Ishikawa (cell line): ENCODE results near the gene CRABP1.

ENCODE experiments used
- CEBPB ChIP-seq: IDR thresholded peaks from 2 replicates; pipeline ENCODE4 v1.6.1; 2012
- CREB1 ChIP-seq: IDR thresholded peaks from 2 replicates; pipeline ENCODE4 v1.6.1; 2012; ENCODE audit warnings: low read depth
- EGR1 ChIP-seq: IDR thresholded peaks from 2 replicates; pipeline ENCODE4 v1.6.1; 2012
- EP300 ChIP-seq: IDR thresholded peaks from 2 replicates; pipeline ENCODE4 v1.6.1; 2012; ENCODE audit warnings: borderline replicate concordance
- TAF1 ChIP-seq: IDR thresholded peaks from 2 replicates; pipeline ENCODE4 v1.6.1; 2012; ENCODE audit warnings: low read depth, mild to moderate bottlenecking
- TCF12 ChIP-seq: IDR thresholded peaks from 2 replicates; pipeline ENCODE4 v1.6.1; 2012; ENCODE audit warnings: low read depth
- TF ChIP-seq, protein P1 (sequence below): IDR thresholded peaks from 2 replicates; pipeline ENCODE4 v1.6.1; 2012; ENCODE audit warnings: low read depth, mild to moderate bottlenecking

DNA sequence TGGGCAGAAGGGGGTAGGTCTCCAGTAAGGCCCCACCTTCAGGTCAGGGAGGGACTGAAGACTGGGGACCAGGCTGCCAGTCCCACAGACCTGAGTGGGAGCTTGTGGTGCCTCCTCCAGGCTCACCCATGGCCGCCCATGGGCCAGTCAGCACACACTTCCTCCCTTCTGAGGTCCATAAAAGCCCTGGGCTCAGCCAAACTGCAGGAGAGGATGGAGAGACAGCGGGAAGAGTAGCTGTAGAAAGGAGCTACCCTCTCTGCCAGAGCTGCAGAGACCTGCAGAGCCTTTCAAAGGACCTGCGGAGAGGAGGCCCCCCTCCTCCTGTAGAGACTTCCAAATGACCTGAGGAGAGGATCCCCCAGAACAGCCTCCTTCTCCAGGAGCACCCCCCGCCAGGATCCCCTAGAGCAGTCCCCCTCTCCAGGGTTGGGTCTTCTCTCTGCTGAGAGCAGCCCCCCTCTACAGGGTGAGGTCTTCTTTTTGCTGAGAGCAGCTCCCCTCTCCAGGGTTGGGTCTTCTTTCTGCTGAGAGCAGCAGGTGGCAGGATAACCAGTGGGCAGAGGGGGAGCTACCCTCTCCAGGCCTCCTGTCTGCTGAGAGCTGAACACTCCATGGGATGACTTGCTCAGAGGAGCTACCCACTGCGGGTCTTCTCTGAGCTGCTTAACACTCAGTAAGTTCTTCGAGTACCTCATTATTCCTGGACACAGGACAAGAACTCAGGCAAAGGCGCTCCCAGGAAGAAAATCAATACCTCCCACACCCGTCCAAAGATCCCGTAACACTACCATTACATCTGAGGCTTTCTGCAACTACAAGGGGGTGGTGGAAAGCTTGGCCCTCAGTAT is 35.7 kb upstream of the CRABP1 start:
- TF ChIP-seq, protein P1, sequence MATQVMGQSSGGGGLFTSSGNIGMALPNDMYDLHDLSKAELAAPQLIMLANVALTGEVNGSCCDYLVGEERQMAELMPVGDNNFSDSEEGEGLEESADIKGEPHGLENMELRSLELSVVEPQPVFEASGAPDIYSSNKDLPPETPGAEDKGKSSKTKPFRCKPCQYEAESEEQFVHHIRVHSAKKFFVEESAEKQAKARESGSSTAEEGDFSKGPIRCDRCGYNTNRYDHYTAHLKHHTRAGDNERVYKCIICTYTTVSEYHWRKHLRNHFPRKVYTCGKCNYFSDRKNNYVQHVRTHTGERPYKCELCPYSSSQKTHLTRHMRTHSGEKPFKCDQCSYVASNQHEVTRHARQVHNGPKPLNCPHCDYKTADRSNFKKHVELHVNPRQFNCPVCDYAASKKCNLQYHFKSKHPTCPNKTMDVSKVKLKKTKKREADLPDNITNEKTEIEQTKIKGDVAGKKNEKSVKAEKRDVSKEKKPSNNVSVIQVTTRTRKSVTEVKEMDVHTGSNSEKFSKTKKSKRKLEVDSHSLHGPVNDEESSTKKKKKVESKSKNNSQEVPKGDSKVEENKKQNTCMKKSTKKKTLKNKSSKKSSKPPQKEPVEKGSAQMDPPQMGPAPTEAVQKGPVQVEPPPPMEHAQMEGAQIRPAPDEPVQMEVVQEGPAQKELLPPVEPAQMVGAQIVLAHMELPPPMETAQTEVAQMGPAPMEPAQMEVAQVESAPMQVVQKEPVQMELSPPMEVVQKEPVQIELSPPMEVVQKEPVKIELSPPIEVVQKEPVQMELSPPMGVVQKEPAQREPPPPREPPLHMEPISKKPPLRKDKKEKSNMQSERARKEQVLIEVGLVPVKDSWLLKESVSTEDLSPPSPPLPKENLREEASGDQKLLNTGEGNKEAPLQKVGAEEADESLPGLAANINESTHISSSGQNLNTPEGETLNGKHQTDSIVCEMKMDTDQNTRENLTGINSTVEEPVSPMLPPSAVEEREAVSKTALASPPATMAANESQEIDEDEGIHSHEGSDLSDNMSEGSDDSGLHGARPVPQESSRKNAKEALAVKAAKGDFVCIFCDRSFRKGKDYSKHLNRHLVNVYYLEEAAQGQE: no peak
- TF ChIP-seq CEBPB (no peak), EP300 (no peak), TCF12 (no peak), CREB1 (no peak), TAF1 (no peak), EGR1 (no peak)
